ENCODE measurements around the gene SPNS3. TPM values are rescaled to one million over a fixed set of nuclear protein-coding genes. Genes with fewer than 3 reads are reported as not detected.

SPNS3 gene
- total RNA-seq, 2 experiments from 2014 or later: 51.2 to 54.6 TPM

DNA sequence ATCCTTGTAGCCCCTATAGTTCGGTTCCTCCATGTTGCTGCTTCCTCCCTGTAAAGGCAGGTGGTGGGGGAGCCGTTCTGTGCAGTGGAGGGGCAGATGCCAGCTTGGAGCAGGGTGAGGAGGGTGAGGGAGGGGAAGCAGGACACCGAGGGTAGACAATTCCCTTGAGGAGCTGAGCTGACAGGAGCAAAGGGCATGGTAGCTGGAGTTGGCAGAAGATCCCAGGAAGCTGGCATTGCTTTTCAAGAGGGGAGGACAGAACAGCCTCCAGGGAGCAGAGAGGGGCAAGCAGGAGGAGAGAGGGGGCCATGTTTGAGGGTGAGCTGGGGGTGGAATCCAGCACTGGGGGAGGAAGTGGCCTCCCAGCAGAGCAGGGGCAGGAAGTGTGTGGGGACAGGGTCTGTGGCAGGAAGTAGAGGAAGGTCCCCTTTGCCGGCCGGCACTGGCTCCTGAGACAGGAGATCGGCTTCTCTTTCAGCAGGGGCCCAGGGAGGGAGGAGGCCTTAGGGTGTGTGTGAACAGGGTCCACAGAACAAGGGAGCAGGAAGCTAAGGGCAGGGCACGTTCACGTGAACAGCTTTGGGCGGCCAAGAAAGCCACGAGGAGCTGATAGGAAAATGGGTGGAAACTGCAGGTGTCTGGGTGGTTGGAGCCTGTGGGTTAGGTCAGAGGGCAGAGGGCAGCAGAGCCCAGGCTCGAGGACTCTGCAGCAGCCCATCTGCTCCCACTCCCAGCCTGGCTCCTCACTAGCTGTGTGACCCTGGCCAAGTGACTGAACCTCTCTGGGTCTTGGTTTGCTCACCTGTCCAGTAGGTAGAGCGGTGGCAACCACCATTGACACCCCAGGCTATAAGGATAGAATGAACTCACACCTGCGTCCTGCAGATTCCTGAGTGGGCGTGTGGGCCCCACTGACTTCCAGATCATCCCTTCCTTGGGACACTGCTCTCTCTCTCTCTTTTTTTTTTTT lies 47.5 kb downstream of the SPNS3 start:
- no peaks in the 10 kb centered on the region for H3K36me3 ChIP-seq (ENCODE audit: insufficient read depth, low read length)
- BruUV-seq (replicated peaks): no TSS peak
- ChIA-PET CTCF (ENCODE audit: unreplicated experiment) (interaction anchor here (0.6 kb wide), 1 partner anchor 160 kb away, joined by 3 read pairs; no protein-coding TSS in a partner anchor), POLR2A (interaction anchor here (0.6 kb wide), 3 partner anchors 20 to 118 kb away, joined by 3 to 4 read pairs (median 3); no protein-coding TSS in a partner anchor)
- intact Hi-C loops (cut with micrococcal nuclease; ENCODE audit: unreplicated experiment): no loop called here
- no peak for TF ChIP-seq EZH2phosphoT487 (IDR thresholded peaks at IDR 0.05; ENCODE audit: borderline replicate concordance, low read depth, low read length)
- TF ChIP-seq, protein P1, sequence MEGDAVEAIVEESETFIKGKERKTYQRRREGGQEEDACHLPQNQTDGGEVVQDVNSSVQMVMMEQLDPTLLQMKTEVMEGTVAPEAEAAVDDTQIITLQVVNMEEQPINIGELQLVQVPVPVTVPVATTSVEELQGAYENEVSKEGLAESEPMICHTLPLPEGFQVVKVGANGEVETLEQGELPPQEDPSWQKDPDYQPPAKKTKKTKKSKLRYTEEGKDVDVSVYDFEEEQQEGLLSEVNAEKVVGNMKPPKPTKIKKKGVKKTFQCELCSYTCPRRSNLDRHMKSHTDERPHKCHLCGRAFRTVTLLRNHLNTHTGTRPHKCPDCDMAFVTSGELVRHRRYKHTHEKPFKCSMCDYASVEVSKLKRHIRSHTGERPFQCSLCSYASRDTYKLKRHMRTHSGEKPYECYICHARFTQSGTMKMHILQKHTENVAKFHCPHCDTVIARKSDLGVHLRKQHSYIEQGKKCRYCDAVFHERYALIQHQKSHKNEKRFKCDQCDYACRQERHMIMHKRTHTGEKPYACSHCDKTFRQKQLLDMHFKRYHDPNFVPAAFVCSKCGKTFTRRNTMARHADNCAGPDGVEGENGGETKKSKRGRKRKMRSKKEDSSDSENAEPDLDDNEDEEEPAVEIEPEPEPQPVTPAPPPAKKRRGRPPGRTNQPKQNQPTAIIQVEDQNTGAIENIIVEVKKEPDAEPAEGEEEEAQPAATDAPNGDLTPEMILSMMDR (conservative IDR thresholded peaks at IDR 0.05; ENCODE audit: low read length): no peak
- no peaks in the 10 kb centered on the region for H4K20me1 ChIP-seq (ENCODE audit: insufficient read depth, low read length)
- no peaks in the 10 kb centered on the region for H3K9me3 ChIP-seq (ENCODE audit: low read length)
- no peaks in the 10 kb centered on the region for H3K79me2 ChIP-seq (ENCODE audit: insufficient read depth, low read depth, low read length)
- peak overlapping the region; percentile 15 for H3K27ac ChIP-seq (ENCODE audit: low read depth, low read length, poor library complexity, severe bottlenecking)
- H3K4me3 ChIP-seq (ENCODE audit: low read depth, low read length, poor library complexity, severe bottlenecking): peak overlapping the region; percentile 11
- H2AFZ ChIP-seq (ENCODE audit: low read length): peak overlapping the region; percentile 49
- peaks cover 15% of the 10 kb centered on the region for H3K4me1 ChIP-seq (ENCODE audit: insufficient read depth, low read length, poor library complexity, severe bottlenecking)
- DNase-seq (ENCODE audit: low spot score): peak; percentile 73
- H3K9me2 ChIP-seq (ENCODE audit: insufficient read depth, low read length): no peaks in the 10 kb centered on the region
- H3K4me2 ChIP-seq (ENCODE audit: low read length): peak overlapping the region; percentile 44

- H2AFZ ChIP-seq (ENCODE audit: low read length): no peak overlapping the region
- H3K4me3 ChIP-seq (ENCODE audit: low read depth, low read length, poor library complexity, severe bottlenecking): no peak overlapping the region
- no peak overlapping the region for H3K27ac ChIP-seq (ENCODE audit: low read depth, low read length, poor library complexity, severe bottlenecking)
- DNase-seq (ENCODE audit: low spot score): no peak
- no peaks in the 10 kb centered on the region for H3K79me2 ChIP-seq (ENCODE audit: insufficient read depth, low read depth, low read length)
- no peaks in the 10 kb centered on the region for H3K9me2 ChIP-seq (ENCODE audit: insufficient read depth, low read length)
- intact Hi-C loops (cut with micrococcal nuclease; ENCODE audit: unreplicated experiment): no loop called here
- H3K36me3 ChIP-seq (ENCODE audit: insufficient read depth, low read length): no peaks in the 10 kb centered on the region
- POLR2A ChIA-PET: interaction anchor here (0.5 kb wide), 1 partner anchor 59 kb away, joined by 3 read pairs; no protein-coding TSS in a partner anchor
- BruUV-seq (replicated peaks): no TSS peak
- H3K9me3 ChIP-seq (ENCODE audit: low read length): no peaks in the 10 kb centered on the region
- H3K4me2 ChIP-seq (ENCODE audit: low read length): no peak overlapping the region
- H4K20me1 ChIP-seq (ENCODE audit: insufficient read depth, low read length): no peaks in the 10 kb centered on the region
- CTCF ChIA-PET (ENCODE audit: unreplicated experiment): no interaction called here
- H3K4me1 ChIP-seq (ENCODE audit: insufficient read depth, low read length, poor library complexity, severe bottlenecking): peaks cover 15% of the 10 kb centered on the region
- TF ChIP-seq EZH2phosphoT487 (IDR thresholded peaks at IDR 0.05; ENCODE audit: borderline replicate concordance, low read depth, low read length): no peak
- TF ChIP-seq, protein P1 (conservative IDR thresholded peaks at IDR 0.05; ENCODE audit: low read length): no peak
Measured at GRCh38 chr17:4482338-4483011, 48.7 kb downstream of the SPNS3 start.

All from OCI-LY7 (cell line).